ENCODE measurements around the gene BICC1. TPM values are rescaled to one million over a fixed set of nuclear protein-coding genes. Genes with fewer than 3 reads are reported as not detected.

BICC1 gene
- total RNA-seq, 1 donor from 2014 or later, result 150 TPM

GRCh38 chr10:58667658-58668310 is 155.1 kb downstream of the BICC1 start:
- TF ChIP-seq, protein P1, sequence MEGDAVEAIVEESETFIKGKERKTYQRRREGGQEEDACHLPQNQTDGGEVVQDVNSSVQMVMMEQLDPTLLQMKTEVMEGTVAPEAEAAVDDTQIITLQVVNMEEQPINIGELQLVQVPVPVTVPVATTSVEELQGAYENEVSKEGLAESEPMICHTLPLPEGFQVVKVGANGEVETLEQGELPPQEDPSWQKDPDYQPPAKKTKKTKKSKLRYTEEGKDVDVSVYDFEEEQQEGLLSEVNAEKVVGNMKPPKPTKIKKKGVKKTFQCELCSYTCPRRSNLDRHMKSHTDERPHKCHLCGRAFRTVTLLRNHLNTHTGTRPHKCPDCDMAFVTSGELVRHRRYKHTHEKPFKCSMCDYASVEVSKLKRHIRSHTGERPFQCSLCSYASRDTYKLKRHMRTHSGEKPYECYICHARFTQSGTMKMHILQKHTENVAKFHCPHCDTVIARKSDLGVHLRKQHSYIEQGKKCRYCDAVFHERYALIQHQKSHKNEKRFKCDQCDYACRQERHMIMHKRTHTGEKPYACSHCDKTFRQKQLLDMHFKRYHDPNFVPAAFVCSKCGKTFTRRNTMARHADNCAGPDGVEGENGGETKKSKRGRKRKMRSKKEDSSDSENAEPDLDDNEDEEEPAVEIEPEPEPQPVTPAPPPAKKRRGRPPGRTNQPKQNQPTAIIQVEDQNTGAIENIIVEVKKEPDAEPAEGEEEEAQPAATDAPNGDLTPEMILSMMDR (conservative IDR thresholded peaks at IDR 0.05; ENCODE audit: low read depth, low read length), result no peak

GRCh38 chr10:58672845-58673244 is 160.2 kb downstream of the BICC1 start:
- TF ChIP-seq, protein P1 (conservative IDR thresholded peaks at IDR 0.05; ENCODE audit: low read depth, low read length), result no peak
- DNase-seq (ENCODE audit: low read depth), result no peak
- H3K4me3 ChIP-seq (ENCODE audit: low read depth, low read length), result no peak overlapping the region

More at GRCh38 chr10:58667658-58668310, 155.1 kb downstream of the BICC1 start:
- H3K4me3 ChIP-seq (ENCODE audit: low read depth, low read length), result no peak overlapping the region
- no peak for DNase-seq (ENCODE audit: low read depth)

GRCh38 chr10:58674251-58674650 is 161.6 kb downstream of the BICC1 start:
- no peak for DNase-seq (ENCODE audit: low read depth)
- H3K4me3 ChIP-seq (ENCODE audit: low read depth, low read length), result no peak overlapping the region
- TF ChIP-seq, protein P1 (conservative IDR thresholded peaks at IDR 0.05; ENCODE audit: low read depth, low read length), result no peak

GRCh38 chr10:58675321-58675720 is 162.6 kb downstream of the BICC1 start:
- TF ChIP-seq, protein P1 (conservative IDR thresholded peaks at IDR 0.05; ENCODE audit: low read depth, low read length), result no peak
- H3K4me3 ChIP-seq (ENCODE audit: low read depth, low read length), result no peak overlapping the region
- DNase-seq (ENCODE audit: low read depth), result no peak

DNA sequence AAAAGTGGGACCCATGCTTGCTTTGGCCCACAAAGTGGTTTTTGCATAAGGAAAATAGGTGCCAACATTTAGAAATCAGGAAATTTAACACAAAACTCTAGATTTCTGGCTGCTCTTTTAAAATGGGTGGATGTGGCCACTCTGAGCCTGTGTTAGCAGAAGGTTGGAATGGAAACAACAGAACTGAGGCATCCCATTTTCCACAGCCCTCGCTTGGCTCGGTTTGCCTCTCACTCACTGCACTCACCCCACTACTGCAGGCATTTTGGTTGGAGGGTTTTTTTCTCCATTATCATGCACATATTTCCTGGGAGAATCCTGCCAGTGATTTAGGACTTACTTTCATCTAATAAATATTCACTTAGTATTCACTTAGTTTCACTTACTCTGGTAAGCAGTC is 178.9 kb downstream of the BICC1 start:
- no peak overlapping the region for H3K4me3 ChIP-seq (ENCODE audit: low read depth, low read length)
- TF ChIP-seq, protein P1 (conservative IDR thresholded peaks at IDR 0.05; ENCODE audit: low read depth, low read length), result no peak
- DNase-seq (ENCODE audit: low read depth), result no peak

GRCh38 chr10:58693919-58694318 is 181.2 kb downstream of the BICC1 start:
- TF ChIP-seq, protein P1 (conservative IDR thresholded peaks at IDR 0.05; ENCODE audit: low read depth, low read length), result no peak
- no peak for DNase-seq (ENCODE audit: low read depth)
- H3K4me3 ChIP-seq (ENCODE audit: low read depth, low read length), result no peak overlapping the region

- no peak for DNase-seq (ENCODE audit: low read depth)
- H3K4me3 ChIP-seq (ENCODE audit: low read depth, low read length), result no peak overlapping the region
- TF ChIP-seq, protein P1 (conservative IDR thresholded peaks at IDR 0.05; ENCODE audit: low read depth, low read length), result no peak
These were observed 182.3 kb downstream of the BICC1 start for GRCh38 chr10:58695022-58695421.

Measured in epithelial cell of proximal tubule (primary cell).